Prostate gland (tissue), 2 donors: ENCODE measurements around the gene FMNL2.

Source experiments
- CTCF ChIP-seq, 4 experiments: fragments of 200-600 bp in 2 of 4; fragments of 450-650 bp in 2 of 4; sonication (generic) in 2 of 4; IDR thresholded peaks; 1 replicate in 3 of 4; 2 replicates in 1 of 4; pipeline ENCODE4 v1.5.1; 2016 to 2019; ENCODE audit warnings: antibody characterized with exemption in 4 of 4, mild to moderate bottlenecking in 2 of 4, moderate library complexity in 2 of 4
- POLR2A ChIP-seq: fragments of 450-650 bp; IDR thresholded peaks from one replicate; pipeline ENCODE4 v1.6.1; 2016; ENCODE audit warnings: antibody characterized with exemption, mild to moderate bottlenecking
- POLR2AphosphoS5 ChIP-seq: sonication (generic); formaldehyde crosslinking; IDR thresholded peaks from one replicate; pipeline ENCODE4 v1.6.1; 2017; ENCODE audit warnings: antibody characterized with exemption

GRCh38 chr2:152541712-152542111 is 206.7 kb downstream of the FMNL2 start:
- TF ChIP-seq POLR2A (no peak), POLR2AphosphoS5 (no peak), CTCF (IDR thresholded peaks at IDR 0.05) (no peak)
